ENCODE measurements around the gene SSX2IP. TPM values are rescaled to one million over a fixed set of nuclear protein-coding genes. Genes with fewer than 3 reads are reported as not detected.

Gene SSX2IP, protein sequence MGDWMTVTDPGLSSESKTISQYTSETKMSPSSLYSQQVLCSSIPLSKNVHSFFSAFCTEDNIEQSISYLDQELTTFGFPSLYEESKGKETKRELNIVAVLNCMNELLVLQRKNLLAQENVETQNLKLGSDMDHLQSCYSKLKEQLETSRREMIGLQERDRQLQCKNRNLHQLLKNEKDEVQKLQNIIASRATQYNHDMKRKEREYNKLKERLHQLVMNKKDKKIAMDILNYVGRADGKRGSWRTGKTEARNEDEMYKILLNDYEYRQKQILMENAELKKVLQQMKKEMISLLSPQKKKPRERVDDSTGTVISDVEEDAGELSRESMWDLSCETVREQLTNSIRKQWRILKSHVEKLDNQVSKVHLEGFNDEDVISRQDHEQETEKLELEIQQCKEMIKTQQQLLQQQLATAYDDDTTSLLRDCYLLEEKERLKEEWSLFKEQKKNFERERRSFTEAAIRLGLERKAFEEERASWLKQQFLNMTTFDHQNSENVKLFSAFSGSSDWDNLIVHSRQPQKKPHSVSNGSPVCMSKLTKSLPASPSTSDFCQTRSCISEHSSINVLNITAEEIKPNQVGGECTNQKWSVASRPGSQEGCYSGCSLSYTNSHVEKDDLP
- total RNA-seq (10 to 100 TPM in 4 of 5 donors, 1 to 10 TPM in 1; 4.9 to 24.5 (median 17.4) TPM), polyA plus RNA-seq (1 to 10 TPM; 2.6 to 4.4 (median 3.4) TPM)
- long read RNA-seq, donor 1, partial matches to known transcripts = 0 of 2 reads
- long read RNA-seq, donor 1, other reads (novel, unspliced or antisense) = 0 of 2 reads
- long read RNA-seq, donor 2, partial matches to known transcripts = 0 of 1 reads
- long read RNA-seq, donor 2, other reads (novel, unspliced or antisense) = 0 of 1 reads
- long read RNA-seq, donor 3, partial matches to known transcripts = 0 of 1 reads
- long read RNA-seq, donor 3, other reads (novel, unspliced or antisense) = 0 of 1 reads
- long read RNA-seq, donor 4 = 0 reads
- long read RNA-seq, donor 5, partial matches to known transcripts = 0 of 1 reads
- long read RNA-seq, donor 5, other reads (novel, unspliced or antisense) = 0 of 1 reads
- long read RNA-seq, donor 6 = 0 reads
- long read RNA-seq, donor 7 = 0 reads
- long read RNA-seq, donor 8 = 0 reads
- long read RNA-seq, donor 9 = 0 reads
- long read RNA-seq, donor 10 = 0 reads

DNA sequence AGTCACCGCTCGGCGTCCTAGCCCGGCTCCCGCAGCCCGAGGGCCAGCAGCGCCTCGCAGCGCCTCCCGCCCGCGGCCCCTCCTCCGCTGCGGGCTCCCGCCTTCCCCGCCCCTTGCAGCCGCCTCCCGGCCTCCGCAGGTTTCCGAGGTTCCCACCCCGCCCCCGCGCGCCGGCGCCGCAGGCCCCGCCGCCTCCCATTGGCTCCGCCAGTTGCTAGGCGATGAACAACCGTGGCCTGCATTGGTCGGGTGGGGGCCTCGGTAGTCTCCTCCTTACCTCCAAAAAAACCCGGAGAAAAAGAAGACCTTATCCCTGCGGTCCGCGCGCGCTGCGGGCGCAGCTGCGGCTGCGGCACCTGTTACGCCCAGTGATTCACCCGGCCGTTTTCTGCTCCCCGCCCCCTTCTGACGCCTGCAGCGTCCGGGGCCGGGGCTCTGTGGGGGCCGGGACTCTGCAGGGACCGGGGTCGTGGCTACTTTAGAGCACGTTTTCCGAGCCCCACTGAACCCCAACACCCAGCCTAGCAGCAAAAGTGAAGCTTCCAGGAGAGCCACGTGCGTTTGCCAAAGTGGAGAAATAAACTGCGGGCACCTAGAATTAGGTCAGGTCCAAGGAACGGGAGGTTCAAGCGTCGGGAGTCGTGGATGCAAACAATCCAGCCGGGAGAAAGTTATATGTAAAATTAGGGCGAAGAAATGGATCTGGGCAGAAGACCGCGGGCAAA, at the start of gene SSX2IP:
Gene SSX2IP, minus strand, starts transcription at position 65 of the 725 bp plus-strand sequence. CDS start 19,242 bp downstream, outside the sequence.
- no peak for TF ChIP-seq EP300 (IDR thresholded peaks at IDR 0.05)
- TF ChIP-seq POLR2AphosphoS5 (IDR thresholded peaks at IDR 0.05) = peak in 1 of 3 donors; percentile 64
- 1% methylated on average over 19 to 68 of the region's 68 CpGs for WGBS, 5 donors
- DNase-seq = peak; percentile 99
- peak within 1 kb of the TSS; percentile 76 to 96 (median 88) for H3K4me3 ChIP-seq
- intact Hi-C loops (cut with DNase I; ENCODE audit: low total_unique reads) = no loop called here
- H3K9me3 ChIP-seq = no peaks in the 10 kb centered on the region
- peaks cover 0 to 40% (median 24%) of the 10 kb centered on the region in 4 donors for H3K4me1 ChIP-seq
- H3K36me3 ChIP-seq = no peaks in the 10 kb centered on the region
- H3K27ac ChIP-seq = peak within 1 kb of the TSS; percentile 83 to 96 (median 93)
- no peaks in the 10 kb centered on the region for H3K27me3 ChIP-seq

DNA sequence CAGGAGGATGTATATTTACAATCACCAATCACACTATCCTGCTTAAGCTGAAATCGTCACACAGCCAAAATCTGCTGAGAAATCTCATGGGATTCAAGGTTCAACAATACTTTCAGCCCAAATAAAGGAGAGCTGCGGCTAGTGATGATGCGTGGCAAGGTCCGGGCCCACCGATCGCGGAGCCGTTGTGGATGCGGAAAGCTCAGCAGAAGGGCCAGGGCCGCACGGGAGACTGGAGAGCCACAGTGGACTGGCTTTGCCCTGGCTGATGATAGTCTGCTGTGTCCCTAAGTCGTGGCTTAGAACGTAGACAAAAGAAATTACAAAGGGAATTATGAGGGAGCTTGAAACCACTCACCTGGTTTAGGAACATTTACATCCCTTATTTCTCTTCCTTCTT, 48.0 kb upstream of the SSX2IP start:
- no peak overlapping the region for H3K4me3 ChIP-seq
- H3K36me3 ChIP-seq = no peaks in the 10 kb centered on the region
- H3K27ac ChIP-seq = no peak overlapping the region
- 94 to 97% (median 95%) methylated on average over 13 of the region's 13 CpGs for WGBS, 5 donors
- no peak for DNase-seq
- peaks cover 0 to 7% (median 0%) of the 10 kb centered on the region in 3 donors for H3K27me3 ChIP-seq
- H3K4me1 ChIP-seq = no peaks in the 10 kb centered on the region
- H3K9me3 ChIP-seq = no peaks in the 10 kb centered on the region
- intact Hi-C loops (cut with DNase I; ENCODE audit: low total_unique reads) = no loop called here
- TF ChIP-seq POLR2AphosphoS5 (IDR thresholded peaks at IDR 0.05) = no peak
- no peak for TF ChIP-seq POLR2A (IDR thresholded peaks at IDR 0.05)
- no peak for TF ChIP-seq EP300 (IDR thresholded peaks at IDR 0.05)
- TF ChIP-seq, protein P1, sequence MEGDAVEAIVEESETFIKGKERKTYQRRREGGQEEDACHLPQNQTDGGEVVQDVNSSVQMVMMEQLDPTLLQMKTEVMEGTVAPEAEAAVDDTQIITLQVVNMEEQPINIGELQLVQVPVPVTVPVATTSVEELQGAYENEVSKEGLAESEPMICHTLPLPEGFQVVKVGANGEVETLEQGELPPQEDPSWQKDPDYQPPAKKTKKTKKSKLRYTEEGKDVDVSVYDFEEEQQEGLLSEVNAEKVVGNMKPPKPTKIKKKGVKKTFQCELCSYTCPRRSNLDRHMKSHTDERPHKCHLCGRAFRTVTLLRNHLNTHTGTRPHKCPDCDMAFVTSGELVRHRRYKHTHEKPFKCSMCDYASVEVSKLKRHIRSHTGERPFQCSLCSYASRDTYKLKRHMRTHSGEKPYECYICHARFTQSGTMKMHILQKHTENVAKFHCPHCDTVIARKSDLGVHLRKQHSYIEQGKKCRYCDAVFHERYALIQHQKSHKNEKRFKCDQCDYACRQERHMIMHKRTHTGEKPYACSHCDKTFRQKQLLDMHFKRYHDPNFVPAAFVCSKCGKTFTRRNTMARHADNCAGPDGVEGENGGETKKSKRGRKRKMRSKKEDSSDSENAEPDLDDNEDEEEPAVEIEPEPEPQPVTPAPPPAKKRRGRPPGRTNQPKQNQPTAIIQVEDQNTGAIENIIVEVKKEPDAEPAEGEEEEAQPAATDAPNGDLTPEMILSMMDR (IDR thresholded peaks at IDR 0.05) = no peak

DNA sequence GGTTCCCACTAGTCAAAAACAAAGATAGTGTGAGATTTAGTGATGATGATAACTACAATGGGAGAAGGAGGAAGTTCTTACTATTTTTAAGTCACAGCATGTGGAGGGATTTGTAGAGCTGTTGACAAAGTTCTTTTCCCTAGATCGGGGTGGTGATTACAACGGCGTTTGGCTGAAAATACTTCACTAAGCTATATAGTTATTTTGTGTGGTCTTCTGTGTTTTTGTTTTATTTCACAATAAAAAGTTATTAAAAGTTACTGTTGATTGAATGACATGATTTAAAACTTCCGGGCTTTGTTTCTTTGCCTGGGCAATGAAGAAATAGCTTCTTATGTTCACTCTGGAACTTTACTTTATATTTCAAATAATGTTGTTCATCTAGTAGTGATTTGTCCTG, 47.3 kb upstream of the SSX2IP start:
- intact Hi-C loops (cut with DNase I; ENCODE audit: low total_unique reads) = no loop called here
- TF ChIP-seq POLR2AphosphoS5 (IDR thresholded peaks at IDR 0.05) (no peak), POLR2A (IDR thresholded peaks at IDR 0.05) (no peak), EP300 (IDR thresholded peaks at IDR 0.05) (no peak)
- TF ChIP-seq, protein P1 (IDR thresholded peaks at IDR 0.05) = no peak
- 53 to 80% (median 67%) methylated on average over 4 of the region's 4 CpGs for WGBS, 5 donors
- no peaks in the 10 kb centered on the region for H3K36me3 ChIP-seq
- no peaks in the 10 kb centered on the region for H3K4me1 ChIP-seq
- H3K27me3 ChIP-seq = peaks cover 0 to 7% (median 0%) of the 10 kb centered on the region in 3 donors
- H3K27ac ChIP-seq = no peak overlapping the region
- no peak overlapping the region for H3K4me3 ChIP-seq
- no peaks in the 10 kb centered on the region for H3K9me3 ChIP-seq
- DNase-seq = no peak

DNA sequence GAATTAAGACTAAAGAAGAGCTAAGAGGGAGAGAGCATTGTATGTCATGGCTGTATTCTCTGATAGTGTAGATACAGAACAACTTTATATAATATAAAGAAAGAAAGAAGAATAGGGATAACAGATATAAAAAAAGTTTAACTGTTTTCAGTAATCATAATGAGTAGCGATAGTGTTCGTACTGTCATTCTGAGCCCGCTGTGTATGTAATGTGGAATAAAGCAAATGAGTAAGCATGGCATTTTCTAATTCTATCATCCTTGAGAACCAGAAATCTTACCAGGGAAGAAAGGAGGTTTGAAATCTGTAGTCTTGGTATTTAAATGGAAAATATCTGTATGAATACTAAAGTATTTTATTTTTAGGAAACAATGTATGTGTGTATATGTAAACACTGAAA, 46.7 kb upstream of the SSX2IP start:
- intact Hi-C loops (cut with DNase I; ENCODE audit: low total_unique reads) = no loop called here
- Histone ChIP-seq H3K4me3 (no peak overlapping the region), H3K27me3 (peaks cover 0 to 7% (median 0%) of the 10 kb centered on the region in 3 donors), H3K36me3 (no peaks in the 10 kb centered on the region), H3K9me3 (no peaks in the 10 kb centered on the region), H3K4me1 (no peaks in the 10 kb centered on the region), H3K27ac (no peak overlapping the region)
- TF ChIP-seq POLR2AphosphoS5 (IDR thresholded peaks at IDR 0.05) (no peak), POLR2A (IDR thresholded peaks at IDR 0.05) (no peak), EP300 (IDR thresholded peaks at IDR 0.05) (no peak)
- TF ChIP-seq, protein P1 (IDR thresholded peaks at IDR 0.05) = no peak
- DNase-seq = no peak
- WGBS, 5 donors = 87 to 94% (median 91%) methylated on average over 3 of the region's 3 CpGs

Measured in stomach (tissue), 19 donors.